Activated CD4-positive, alpha-beta T cell treated with anti-CD3 and anti-CD28 coated beads, Interleukin-2, amount 50 U/mL, for 4 hours (primary cell): ENCODE results near the gene LMO7.
"Not testable (repeated sequence)": the region's sequence is repeated elsewhere in the genome, so short reads cannot be mapped to it uniquely, and the experiment has no call there.

ENCODE experiments used
- DNase-seq, 2 experiments: peaks; one replicate each; pipeline ENCODE4 v3.0.0-alpha.2; 2020

The LMO7 gene

GRCh38 chr13:75782985-75783384, 146.9 kb downstream of the LMO7 start:
- no peak for DNase-seq

DNA sequence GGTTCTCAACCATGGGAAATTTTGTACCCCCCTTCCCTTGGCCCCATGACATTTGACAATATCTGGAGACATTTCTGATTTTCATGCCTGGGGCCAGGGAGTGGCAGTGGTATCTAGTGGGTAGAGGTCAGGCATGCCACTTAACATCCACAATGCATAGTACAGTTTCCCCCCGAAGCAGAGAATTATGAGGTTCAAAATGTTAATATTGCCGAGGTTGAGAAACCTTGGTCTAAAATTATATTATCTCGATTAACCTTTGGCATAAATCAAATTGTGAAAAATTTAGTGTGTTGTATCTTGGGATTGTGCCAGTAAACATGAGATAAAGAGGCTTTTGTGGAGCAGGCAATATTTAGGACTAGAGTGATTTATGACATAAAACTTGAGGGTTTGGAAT, 147.9 kb downstream of the LMO7 start:
- DNase-seq, result no peak

DNA sequence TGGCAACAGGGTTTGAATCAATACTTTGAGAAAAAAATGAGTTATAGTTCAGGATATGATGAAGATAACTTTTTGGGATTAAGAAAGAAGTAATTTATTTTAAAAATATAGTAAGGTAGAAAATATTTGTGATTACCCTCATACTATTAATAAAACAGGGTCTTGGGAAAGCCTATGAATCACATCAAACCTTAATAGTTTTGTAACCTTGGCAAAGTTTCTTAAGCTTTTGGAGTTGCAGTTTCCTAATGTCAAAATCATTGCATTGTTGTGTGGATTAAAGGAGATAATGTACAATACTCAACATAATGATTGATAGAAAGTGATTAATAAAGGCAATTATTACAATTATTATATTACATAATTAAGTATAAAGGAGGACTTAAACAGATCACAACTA, 149.0 kb downstream of the LMO7 start:
- DNase-seq, result no peak

- no peak for DNase-seq
Measured at GRCh38 chr13:75787249-75787928, 151.3 kb downstream of the LMO7 start.

GRCh38 chr13:75788481-75788981, 152.4 kb downstream of the LMO7 start:
- DNase-seq, result no peak

GRCh38 chr13:75789451-75790197, 153.5 kb downstream of the LMO7 start:
- no peak for DNase-seq

DNA sequence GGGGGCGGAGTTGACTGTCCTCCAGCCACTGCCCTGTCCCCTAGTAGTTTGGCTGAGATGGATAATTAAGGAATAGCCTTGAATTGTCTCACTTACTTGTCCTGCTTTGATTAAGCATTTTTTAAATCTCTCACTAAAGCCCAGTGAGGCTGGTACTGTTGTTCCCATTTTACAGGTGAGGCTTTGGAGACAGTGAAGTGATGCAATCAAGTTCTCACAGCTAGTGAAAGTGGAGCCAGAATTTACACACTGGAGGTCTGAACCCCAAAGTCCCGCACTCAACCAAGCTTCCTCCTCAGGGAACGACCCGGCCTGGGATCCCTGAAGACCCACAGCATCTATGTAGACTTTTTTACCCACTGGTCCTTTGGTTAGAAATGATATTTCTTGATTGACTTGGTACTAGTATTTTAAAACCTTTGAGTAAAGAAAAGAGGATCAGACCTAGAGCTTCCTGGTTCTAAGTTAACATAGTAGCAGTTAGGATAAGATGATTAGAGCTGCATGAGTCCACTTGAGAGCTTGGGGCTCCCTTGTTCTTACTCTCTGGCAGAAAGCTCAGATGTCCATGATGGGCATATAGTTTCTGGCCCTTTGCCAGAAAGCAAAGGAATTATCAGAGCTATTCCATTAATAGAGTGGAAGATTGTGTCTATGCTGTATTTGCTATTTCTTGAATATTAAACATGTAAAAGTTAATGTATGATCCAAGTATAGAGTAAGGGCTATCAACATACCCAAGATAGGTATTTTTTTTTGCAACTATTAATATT, 154.3 kb downstream of the LMO7 start:
- DNase-seq, result no peak

- DNase-seq, result no peak
Measured at GRCh38 chr13:75792526-75793187, 156.5 kb downstream of the LMO7 start.

DNA sequence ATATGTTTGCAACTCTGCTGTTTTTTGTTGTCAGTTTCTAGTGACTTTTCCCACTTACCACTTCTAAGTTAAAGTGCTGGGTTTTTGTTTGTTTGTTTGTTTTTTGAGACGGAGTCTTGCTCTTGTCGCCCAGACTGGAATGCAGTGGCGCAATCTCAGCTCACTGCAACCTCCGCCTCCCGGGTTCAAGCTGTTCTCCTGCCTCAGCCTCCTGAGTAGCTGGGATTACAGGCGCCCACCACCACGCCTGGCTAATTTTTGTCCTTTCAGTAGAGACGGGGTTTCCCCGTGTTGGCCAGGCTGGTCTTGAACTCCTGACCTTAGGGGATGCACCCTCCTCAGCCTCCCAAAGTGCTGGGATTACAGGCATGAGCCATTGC, 157.0 kb downstream of the LMO7 start:
- not testable (repeated sequence) for DNase-seq

- no peak for DNase-seq
Measured at GRCh38 chr13:75794663-75795062, 158.5 kb downstream of the LMO7 start.

DNA sequence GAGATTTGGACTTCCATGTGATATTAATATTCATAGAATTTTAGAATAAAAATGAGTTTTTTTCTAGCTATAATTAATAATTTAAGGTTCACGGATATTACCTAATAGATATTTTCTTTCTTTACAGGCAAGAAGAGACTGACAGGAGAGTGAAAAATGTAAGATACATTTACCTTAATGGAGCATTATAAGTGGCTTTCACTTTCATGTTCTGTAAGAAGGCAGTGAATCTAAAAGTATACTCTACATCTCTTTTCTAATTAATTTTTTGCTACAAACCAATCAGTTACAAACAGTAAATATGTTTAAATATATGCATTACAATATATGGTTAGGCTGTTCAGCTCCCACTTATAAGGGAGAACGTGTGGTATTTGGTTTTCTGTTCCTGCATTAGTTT, 159.1 kb downstream of the LMO7 start:
- DNase-seq, result no peak

- DNase-seq, result no peak
Measured at GRCh38 chr13:75796825-75797224, 160.7 kb downstream of the LMO7 start.

DNA sequence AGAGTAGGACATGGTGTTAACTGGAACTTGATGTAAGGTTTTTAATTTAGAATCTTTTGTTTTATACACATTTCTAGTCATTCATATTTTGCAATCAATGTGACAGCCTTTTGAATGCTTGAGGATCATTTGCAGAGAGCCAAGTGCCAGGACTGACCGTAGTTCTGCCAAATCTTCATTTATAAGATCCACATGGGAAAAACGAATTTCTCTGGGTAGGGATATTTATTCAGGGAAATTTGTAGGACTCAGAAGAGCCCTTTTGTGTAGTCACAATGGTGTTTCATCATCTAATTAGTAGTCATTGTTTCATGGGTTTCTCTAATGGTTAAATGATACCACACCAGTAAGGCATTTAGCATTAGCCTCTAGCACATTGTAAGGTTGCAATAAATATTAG, 161.1 kb downstream of the LMO7 start:
- DNase-seq, result no peak

- DNase-seq, result no peak
Measured at GRCh38 chr13:75797719-75798118, 161.6 kb downstream of the LMO7 start.

- DNase-seq, result no peak
Measured at GRCh38 chr13:75798353-75799255, 162.5 kb downstream of the LMO7 start.

GRCh38 chr13:75800545-75800944, 164.4 kb downstream of the LMO7 start:
- DNase-seq, result no peak

DNA sequence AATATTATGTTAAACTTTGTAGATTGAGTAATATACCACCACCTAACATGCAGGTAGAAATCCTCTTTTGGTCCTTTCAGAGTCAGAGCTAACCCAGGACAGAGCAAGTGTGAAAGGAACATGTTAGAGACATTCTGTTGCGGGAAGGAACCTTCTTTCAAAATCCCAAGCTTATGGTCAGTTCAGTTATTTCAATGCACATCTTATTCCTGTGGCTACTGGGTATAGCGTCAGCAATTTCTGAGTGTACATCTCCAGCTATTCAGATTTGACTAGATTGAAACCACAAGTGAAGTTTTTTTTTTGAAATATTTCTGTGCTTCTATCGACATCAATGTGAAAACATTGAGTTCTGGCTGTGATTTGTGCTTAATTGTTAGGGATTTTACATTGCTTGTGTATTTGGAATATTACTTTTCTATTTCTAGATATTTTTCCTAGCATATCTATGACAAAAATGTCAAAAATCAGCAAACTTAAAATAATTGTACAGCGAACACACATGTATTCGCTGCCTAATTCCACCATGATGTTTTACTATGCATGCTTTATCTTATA, 165.3 kb downstream of the LMO7 start:
- no peak for DNase-seq

DNA sequence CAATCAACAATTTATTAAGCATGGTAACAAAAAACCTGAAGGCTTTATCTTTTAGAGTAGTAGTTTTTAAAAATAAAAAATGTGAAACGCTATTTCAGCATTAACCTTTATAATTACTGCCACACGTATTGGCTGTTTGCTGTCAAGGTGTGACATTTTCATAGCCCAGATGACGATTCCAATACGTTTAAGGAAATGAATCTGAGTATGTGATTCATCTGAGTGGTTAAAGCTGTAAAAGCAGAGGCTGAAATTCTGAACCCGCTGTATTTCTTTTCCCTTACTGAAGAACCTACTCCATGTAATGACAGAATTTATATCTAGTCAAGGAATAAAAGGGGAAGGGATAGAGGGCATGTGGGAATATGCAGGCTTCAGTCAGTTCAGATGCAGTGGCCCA, 166.0 kb downstream of the LMO7 start:
- no peak for DNase-seq

DNA sequence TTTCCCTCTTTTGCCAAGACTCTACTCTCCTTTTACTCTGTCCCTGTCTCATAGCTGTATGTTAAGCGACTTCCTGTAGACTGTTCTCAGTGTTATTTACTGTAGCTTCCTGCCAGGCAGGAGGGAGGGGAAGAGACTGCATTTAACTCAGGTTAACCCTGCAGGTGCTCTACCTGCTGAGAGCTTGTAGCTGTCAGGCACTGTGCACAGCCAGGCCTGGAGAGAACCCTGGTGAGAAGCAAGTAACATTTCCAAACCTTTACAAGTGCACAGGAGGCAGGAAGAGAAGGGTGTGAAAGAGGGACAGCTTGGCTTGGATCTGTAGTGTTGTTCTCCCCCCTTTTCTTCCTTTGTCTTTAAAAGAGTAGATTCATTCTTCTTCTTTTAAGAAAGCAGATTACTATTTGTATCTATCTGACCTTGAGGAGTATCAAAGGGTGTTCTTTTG, 167.1 kb downstream of the LMO7 start:
- no peak for DNase-seq

DNA sequence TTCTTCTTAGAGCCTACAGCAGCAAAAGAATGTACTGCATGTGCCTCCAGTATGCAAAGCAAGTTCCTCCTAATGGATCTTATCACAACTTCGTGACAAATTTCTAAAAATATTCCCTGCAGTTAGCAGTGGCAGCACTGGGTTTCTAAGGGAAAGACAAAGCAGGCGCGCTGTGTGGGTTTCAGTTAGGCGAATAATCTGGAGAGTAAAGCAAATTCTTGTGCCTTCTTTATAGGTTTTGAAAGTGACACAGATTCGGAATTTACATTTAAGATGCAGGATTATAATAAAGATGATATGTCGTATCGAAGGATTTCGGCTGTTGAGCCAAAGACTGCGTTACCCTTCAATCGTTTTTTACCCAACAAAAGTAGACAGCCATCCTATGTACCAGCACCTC, 167.9 kb downstream of the LMO7 start:
- no peak for DNase-seq

DNA sequence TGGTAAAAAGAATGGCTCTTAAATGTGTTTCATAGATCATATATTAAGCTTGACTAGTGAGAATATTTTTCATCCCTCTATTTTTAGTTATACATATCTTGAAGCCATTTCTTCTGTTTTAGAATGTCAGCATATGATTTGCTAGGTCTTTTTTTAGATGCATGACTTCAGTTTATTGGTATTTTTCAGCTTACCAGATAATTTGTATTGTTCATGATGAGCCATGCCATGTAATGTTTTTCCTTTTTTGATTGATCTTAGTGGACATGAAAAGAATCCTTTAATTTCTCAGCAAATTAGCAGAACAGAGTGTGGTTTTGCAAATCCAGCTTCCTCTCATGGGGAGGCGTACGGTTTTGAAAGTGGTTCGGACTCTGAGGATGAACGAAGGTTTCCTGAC, 168.5 kb downstream of the LMO7 start:
- DNase-seq, result no peak

DNA sequence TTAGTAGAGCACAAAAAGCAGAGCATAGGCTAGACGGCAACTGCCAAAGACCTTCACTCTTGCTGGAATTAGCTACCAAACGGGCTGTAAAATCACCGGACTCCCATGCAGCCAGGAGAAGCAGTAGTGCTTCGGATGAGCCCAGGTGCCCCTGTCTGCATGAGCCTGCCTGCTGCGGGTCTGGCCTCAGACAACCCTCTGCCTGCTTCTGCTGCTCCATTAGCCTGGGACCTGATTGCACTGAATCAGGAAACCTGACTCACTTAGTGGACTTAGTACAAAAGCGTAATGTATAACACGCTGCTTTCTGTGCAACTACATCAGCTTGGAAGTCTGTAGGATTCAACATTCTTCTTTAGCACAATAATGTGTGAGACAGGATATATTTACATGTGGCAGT, 170.0 kb downstream of the LMO7 start:
- no peak for DNase-seq
